ENCODE results near the gene ITGAV.

Gene ITGAV

GRCh38 chr2:186612026-186612425 lies 22.2 kb downstream of the ITGAV start:
- no peaks in the 10 kb centered on the region for H3K79me2 ChIP-seq (ENCODE audit: insufficient read depth, low read length)
- no peaks in the 10 kb centered on the region for H4K20me1 ChIP-seq (ENCODE audit: insufficient read depth, low read length, poor library complexity, severe bottlenecking)
- no peak for TF ChIP-seq EZH2phosphoT487 (IDR thresholded peaks at IDR 0.05; ENCODE audit: borderline replicate concordance)
- TF ChIP-seq, protein P1, sequence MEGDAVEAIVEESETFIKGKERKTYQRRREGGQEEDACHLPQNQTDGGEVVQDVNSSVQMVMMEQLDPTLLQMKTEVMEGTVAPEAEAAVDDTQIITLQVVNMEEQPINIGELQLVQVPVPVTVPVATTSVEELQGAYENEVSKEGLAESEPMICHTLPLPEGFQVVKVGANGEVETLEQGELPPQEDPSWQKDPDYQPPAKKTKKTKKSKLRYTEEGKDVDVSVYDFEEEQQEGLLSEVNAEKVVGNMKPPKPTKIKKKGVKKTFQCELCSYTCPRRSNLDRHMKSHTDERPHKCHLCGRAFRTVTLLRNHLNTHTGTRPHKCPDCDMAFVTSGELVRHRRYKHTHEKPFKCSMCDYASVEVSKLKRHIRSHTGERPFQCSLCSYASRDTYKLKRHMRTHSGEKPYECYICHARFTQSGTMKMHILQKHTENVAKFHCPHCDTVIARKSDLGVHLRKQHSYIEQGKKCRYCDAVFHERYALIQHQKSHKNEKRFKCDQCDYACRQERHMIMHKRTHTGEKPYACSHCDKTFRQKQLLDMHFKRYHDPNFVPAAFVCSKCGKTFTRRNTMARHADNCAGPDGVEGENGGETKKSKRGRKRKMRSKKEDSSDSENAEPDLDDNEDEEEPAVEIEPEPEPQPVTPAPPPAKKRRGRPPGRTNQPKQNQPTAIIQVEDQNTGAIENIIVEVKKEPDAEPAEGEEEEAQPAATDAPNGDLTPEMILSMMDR (conservative IDR thresholded peaks at IDR 0.05; ENCODE audit: low read length): no peak
- H3K9ac ChIP-seq (ENCODE audit: low read depth, low read length, poor library complexity, severe bottlenecking): no peak overlapping the region
- no peaks in the 10 kb centered on the region for H3F3A ChIP-seq (ENCODE audit: low read depth)
- no peaks in the 10 kb centered on the region for H3K9me3 ChIP-seq (ENCODE audit: insufficient read depth, low read depth, low read length)
- no peak overlapping the region for H3K4me2 ChIP-seq (ENCODE audit: low read depth, low read length, poor library complexity, severe bottlenecking)
- H3K4me3 ChIP-seq (ENCODE audit: low read length, poor library complexity, severe bottlenecking): no peak overlapping the region
- no peak overlapping the region for H2AFZ ChIP-seq (ENCODE audit: low read length)
- no peaks in the 10 kb centered on the region for H3K27me3 ChIP-seq (ENCODE audit: insufficient read depth, low read length, poor library complexity, severe bottlenecking)
- H3K4me1 ChIP-seq (ENCODE audit: insufficient read depth, low read length, poor library complexity, severe bottlenecking): no peaks in the 10 kb centered on the region
- no peaks in the 10 kb centered on the region for H3K36me3 ChIP-seq (ENCODE audit: insufficient read depth, low read length)
- no peaks in the 10 kb centered on the region for H3K9me2 ChIP-seq (replicated peaks; ENCODE audit: low read depth, low read length)

DNA sequence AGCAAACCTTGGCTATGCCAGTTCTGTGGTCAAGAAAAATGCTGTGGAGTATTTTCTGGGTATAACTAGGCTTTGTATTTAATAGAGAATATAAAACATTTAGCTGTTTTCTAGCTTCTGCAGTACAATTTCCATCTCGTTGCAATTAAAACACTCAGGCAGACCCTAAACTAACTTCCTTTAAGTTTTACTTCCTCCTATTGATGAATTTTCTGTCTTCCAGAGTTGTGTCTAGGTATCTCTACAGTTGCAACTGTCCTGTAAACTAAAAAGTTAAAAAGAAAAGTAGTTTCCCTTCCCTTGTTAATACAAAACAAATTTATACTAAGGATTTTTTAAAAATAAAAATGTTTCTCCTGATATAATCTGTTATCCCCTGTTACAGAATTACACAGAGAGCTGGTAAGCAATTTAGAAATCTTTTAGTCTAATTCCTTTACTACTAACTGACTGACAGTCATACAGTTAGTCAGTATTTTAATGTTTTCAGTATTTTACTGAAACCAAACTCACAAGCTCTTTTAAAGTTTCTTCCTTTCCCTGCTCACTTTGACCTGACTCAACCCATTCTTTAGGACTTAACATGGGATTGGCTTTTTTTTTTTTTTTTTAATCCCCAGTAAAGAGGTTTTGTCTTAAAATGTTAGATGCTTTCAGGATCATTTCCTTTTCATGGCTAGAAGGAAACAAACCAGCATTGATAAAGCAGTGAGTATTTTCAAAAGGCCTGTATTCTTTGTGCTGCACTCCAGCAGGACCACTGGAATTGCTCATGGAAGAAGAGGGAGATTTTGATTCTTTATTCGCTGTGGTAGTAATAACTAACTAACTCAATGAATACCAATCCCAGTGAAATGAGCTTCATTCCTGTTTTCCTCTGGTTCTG lies 22.9 kb downstream of the ITGAV start:
- no peaks in the 10 kb centered on the region for H4K20me1 ChIP-seq (ENCODE audit: insufficient read depth, low read length, poor library complexity, severe bottlenecking)
- H3K9me2 ChIP-seq (replicated peaks; ENCODE audit: low read depth, low read length): no peaks in the 10 kb centered on the region
- no peak overlapping the region for H3K4me3 ChIP-seq (ENCODE audit: low read length, poor library complexity, severe bottlenecking)
- H3K9ac ChIP-seq (ENCODE audit: low read depth, low read length, poor library complexity, severe bottlenecking): no peak overlapping the region
- no peaks in the 10 kb centered on the region for H3K27me3 ChIP-seq (ENCODE audit: insufficient read depth, low read length, poor library complexity, severe bottlenecking)
- H3K4me2 ChIP-seq (ENCODE audit: low read depth, low read length, poor library complexity, severe bottlenecking): no peak overlapping the region
- no peaks in the 10 kb centered on the region for H3K9me3 ChIP-seq (ENCODE audit: insufficient read depth, low read depth, low read length)
- TF ChIP-seq, protein P1 (conservative IDR thresholded peaks at IDR 0.05; ENCODE audit: low read length): no peak
- no peak for TF ChIP-seq EZH2phosphoT487 (IDR thresholded peaks at IDR 0.05; ENCODE audit: borderline replicate concordance)
- no peak overlapping the region for H2AFZ ChIP-seq (ENCODE audit: low read length)
- no peaks in the 10 kb centered on the region for H3F3A ChIP-seq (ENCODE audit: low read depth)
- H3K36me3 ChIP-seq (ENCODE audit: insufficient read depth, low read length): no peaks in the 10 kb centered on the region
- no peaks in the 10 kb centered on the region for H3K79me2 ChIP-seq (ENCODE audit: insufficient read depth, low read length)
- no peaks in the 10 kb centered on the region for H3K4me1 ChIP-seq (ENCODE audit: insufficient read depth, low read length, poor library complexity, severe bottlenecking)

DNA sequence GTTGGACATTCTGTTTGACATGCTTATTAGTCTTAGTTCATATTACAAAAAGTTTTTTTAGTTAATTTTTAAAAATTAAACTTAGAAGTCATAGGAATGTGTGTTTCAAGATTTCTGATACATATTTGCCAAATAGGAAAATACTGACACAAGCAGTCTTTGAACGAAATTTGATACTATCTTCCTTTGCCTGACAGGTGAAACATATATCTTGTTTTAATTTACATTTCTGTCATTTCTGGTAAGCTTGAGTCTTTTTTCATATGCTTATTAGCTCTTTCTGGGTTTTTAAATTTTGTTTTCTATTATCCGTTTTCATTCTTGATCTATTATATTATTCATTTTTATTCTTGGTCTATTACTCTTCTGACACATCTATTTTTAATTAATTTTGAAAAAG lies 24.5 kb downstream of the ITGAV start:
- H3K9me3 ChIP-seq (ENCODE audit: insufficient read depth, low read depth, low read length): no peaks in the 10 kb centered on the region
- no peak overlapping the region for H3K9ac ChIP-seq (ENCODE audit: low read depth, low read length, poor library complexity, severe bottlenecking)
- no peaks in the 10 kb centered on the region for H3K27me3 ChIP-seq (ENCODE audit: insufficient read depth, low read length, poor library complexity, severe bottlenecking)
- no peak overlapping the region for H2AFZ ChIP-seq (ENCODE audit: low read length)
- no peaks in the 10 kb centered on the region for H3K79me2 ChIP-seq (ENCODE audit: insufficient read depth, low read length)
- H3K36me3 ChIP-seq (ENCODE audit: insufficient read depth, low read length): no peaks in the 10 kb centered on the region
- H3K4me1 ChIP-seq (ENCODE audit: insufficient read depth, low read length, poor library complexity, severe bottlenecking): no peaks in the 10 kb centered on the region
- H3F3A ChIP-seq (ENCODE audit: low read depth): no peaks in the 10 kb centered on the region
- TF ChIP-seq, protein P1 (conservative IDR thresholded peaks at IDR 0.05; ENCODE audit: low read length): no peak
- TF ChIP-seq EZH2phosphoT487 (IDR thresholded peaks at IDR 0.05; ENCODE audit: borderline replicate concordance): no peak
- no peaks in the 10 kb centered on the region for H3K9me2 ChIP-seq (replicated peaks; ENCODE audit: low read depth, low read length)
- no peak overlapping the region for H3K4me2 ChIP-seq (ENCODE audit: low read depth, low read length, poor library complexity, severe bottlenecking)
- H3K4me3 ChIP-seq (ENCODE audit: low read length, poor library complexity, severe bottlenecking): no peak overlapping the region
- H4K20me1 ChIP-seq (ENCODE audit: insufficient read depth, low read length, poor library complexity, severe bottlenecking): no peaks in the 10 kb centered on the region
